Loucy (cell line): ENCODE data around the gene SYNGR2.
"Not testable (repeated sequence)": the region's sequence is repeated elsewhere in the genome, so short reads cannot be mapped to it uniquely, and the experiment has no call there.

Experiments used
- H2AFZ ChIP-seq: fragments of 200-600 bp; sonication (generic); 2 replicates; pipeline ENCODE4 v1.6.0; 2016; ENCODE audit warnings: antibody characterized with exemption, mild to moderate bottlenecking, low read length, moderate library complexity
- H3F3A ChIP-seq: fragments of 200-600 bp; 2 replicates; pipeline ENCODE4 v1.6.0; 2016; ENCODE audit warnings: antibody characterized with exemption, low read depth, mild to moderate bottlenecking
- H3K27me3 ChIP-seq: fragments of 200-600 bp; sonication (generic); 2 replicates; pipeline ENCODE4 v1.6.1; 2014; ENCODE audit warnings: low read length, mild to moderate bottlenecking; ENCODE audit not compliant: insufficient read depth, poor library complexity, severe bottlenecking
- H3K36me3 ChIP-seq: fragments of 200-600 bp; sonication (generic); 2 replicates; pipeline ENCODE4 v1.6.1; 2016; ENCODE audit warnings: low read length; ENCODE audit not compliant: insufficient read depth
- H3K4me1 ChIP-seq: fragments of 200-600 bp; sonication (generic); 2 replicates; pipeline ENCODE4 v1.5.1; 2014; ENCODE audit warnings: low read length, mild to moderate bottlenecking; ENCODE audit not compliant: insufficient read depth, poor library complexity, severe bottlenecking
- H3K4me2 ChIP-seq: fragments of 200-600 bp; sonication (generic); 2 replicates; pipeline ENCODE4 v1.6.0; 2014; ENCODE audit warnings: antibody characterized with exemption, low read length, low read depth, mild to moderate bottlenecking; ENCODE audit not compliant: poor library complexity, severe bottlenecking
- H3K4me3 ChIP-seq: fragments of 200-600 bp; sonication (generic); 2 replicates; pipeline ENCODE4 v1.5.1; 2014; ENCODE audit warnings: low read length, mild to moderate bottlenecking, mixed read lengths; ENCODE audit not compliant: poor library complexity, severe bottlenecking
- H3K79me2 ChIP-seq: fragments of 200-600 bp; sonication (generic); 2 replicates; pipeline ENCODE4 v1.6.1; 2014; ENCODE audit warnings: low read length; ENCODE audit not compliant: insufficient read depth
- H3K9ac ChIP-seq: fragments of 200-600 bp; sonication (generic); 2 replicates; pipeline ENCODE4 v1.6.0; 2014; ENCODE audit warnings: mild to moderate bottlenecking, low read depth, low read length, moderate library complexity; ENCODE audit not compliant: poor library complexity, severe bottlenecking
- H3K9me2 ChIP-seq: fragments of 200-600 bp; sonication (generic); replicated peaks from 2 replicates; pipeline ENCODE4 v1.6.1; 2016; ENCODE audit warnings: low read depth, low read length, mixed read lengths
- H3K9me3 ChIP-seq: fragments of 200-600 bp; sonication (generic); 2 replicates; pipeline ENCODE4 v1.6.1; 2014; ENCODE audit warnings: mild to moderate bottlenecking, antibody characterized with exemption, low read length, low read depth; ENCODE audit not compliant: insufficient read depth
- H4K20me1 ChIP-seq: fragments of 200-600 bp; sonication (generic); 2 replicates; pipeline ENCODE4 v1.6.0; 2014; ENCODE audit warnings: antibody characterized with exemption, low read length, mild to moderate bottlenecking; ENCODE audit not compliant: insufficient read depth, poor library complexity, severe bottlenecking
- CTCF ChIP-seq: fragments of 200-600 bp; sonication (generic); conservative IDR thresholded peaks from 2 replicates; pipeline ENCODE4 v1.5.1; 2014; ENCODE audit warnings: mild to moderate bottlenecking, antibody characterized with exemption, low read length
- EZH2phosphoT487 ChIP-seq: fragments of 200-600 bp; IDR thresholded peaks from 2 replicates; pipeline ENCODE4 v1.6.1; 2018; ENCODE audit warnings: antibody characterized with exemption, mild to moderate bottlenecking, moderate library complexity, borderline replicate concordance

The SYNGR2 gene

DNA sequence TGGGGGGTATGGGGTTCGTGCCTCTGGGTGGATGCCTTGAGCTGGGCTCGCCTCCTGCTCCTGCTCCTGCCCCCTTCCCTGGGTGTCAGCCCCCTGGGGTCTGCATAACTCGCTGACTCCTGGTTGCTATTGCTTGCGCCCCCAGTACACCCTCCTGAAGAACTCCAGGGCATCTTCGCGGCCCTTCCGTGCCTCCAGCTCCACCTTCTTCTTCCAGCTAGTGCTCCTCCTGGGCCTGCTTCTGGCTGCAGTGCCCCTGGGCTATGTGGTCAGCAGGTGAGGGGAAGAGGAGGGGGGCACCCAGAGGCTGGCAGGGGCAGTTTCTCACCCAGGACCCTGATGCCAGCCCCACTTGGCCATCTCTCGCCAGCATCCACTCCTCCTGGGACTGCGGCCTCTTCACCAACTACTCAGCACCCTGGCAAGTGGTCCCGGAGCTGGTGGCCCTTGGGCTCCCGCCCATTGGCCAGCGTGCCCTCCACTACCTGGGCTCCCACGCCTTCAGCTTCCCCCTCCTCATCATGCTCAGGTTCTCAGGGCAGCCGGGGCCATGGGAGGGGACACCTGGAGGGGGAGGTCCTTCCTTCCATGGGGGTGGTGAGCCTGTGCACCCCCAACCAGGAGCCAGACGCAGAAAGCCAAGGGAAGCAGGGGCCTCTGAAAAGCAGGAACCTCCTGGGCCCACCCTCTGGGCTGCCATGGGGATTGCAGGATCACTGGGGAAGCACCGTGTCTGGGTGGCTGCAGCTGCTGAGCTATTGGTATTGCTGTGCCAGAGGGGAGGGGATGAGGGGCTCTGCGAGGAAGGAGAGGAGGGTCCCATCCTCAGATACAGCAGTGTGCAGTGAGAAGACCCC is 29.9 kb upstream of the SYNGR2 start:
- no peak overlapping the region for H3K9ac ChIP-seq
- H4K20me1 ChIP-seq = peaks cover 55% of the 10 kb centered on the region
- H3K9me3 ChIP-seq = no peaks in the 10 kb centered on the region
- no peaks in the 10 kb centered on the region for H3K9me2 ChIP-seq
- H3F3A ChIP-seq = peaks cover 3% of the 10 kb centered on the region; the same call in 1 of the 2 replicates
- H3K79me2 ChIP-seq = peaks cover 29% of the 10 kb centered on the region; the same call in 1 of the 2 replicates
- no peak overlapping the region for H3K4me3 ChIP-seq
- no peak overlapping the region for H2AFZ ChIP-seq
- H3K4me1 ChIP-seq = peaks cover 8% of the 10 kb centered on the region
- H3K27me3 ChIP-seq = no peaks in the 10 kb centered on the region
- TF ChIP-seq CTCF = no peak
- no peak for TF ChIP-seq EZH2phosphoT487
- peaks cover 27% of the 10 kb centered on the region; the same call in 1 of the 2 replicates for H3K36me3 ChIP-seq
- no peak overlapping the region for H3K4me2 ChIP-seq

DNA sequence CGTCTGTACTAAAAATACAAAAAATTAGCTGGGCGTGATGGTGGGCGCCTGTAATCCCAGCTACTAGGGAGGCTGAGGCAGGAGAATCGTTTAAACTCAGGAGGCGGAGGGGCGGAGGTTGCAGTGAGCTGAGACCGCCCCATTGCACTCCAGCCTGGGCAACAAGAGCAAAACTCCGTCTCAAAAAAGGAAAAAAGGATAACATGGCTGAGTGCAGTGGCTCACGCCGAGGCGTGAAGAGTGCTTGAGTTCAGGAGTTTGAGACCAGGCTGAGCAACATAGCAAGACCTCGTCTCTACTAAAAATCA is 28.6 kb upstream of the SYNGR2 start:
- H3K9ac ChIP-seq, H3K4me2 ChIP-seq, H3K4me1 ChIP-seq, H3K27me3 ChIP-seq, H3K9me2 ChIP-seq, H2AFZ ChIP-seq, H3K9me3 ChIP-seq, H3K4me3 ChIP-seq, H3F3A ChIP-seq: not testable (repeated sequence)
- H4K20me1 ChIP-seq = peaks cover 41% of the 10 kb centered on the region
- H3K36me3 ChIP-seq = peaks cover 18% of the 10 kb centered on the region; the same call in 1 of the 2 replicates
- H3K79me2 ChIP-seq = peaks cover 15% of the 10 kb centered on the region; the same call in 1 of the 2 replicates

- peaks cover 3% of the 10 kb centered on the region; the same call in 1 of the 2 replicates for H3F3A ChIP-seq
- no peak overlapping the region for H3K4me3 ChIP-seq
- H3K4me2 ChIP-seq = no peak overlapping the region
- H3K36me3 ChIP-seq = peaks cover 12% of the 10 kb centered on the region; the same call in 1 of the 2 replicates
- H3K27me3 ChIP-seq = no peaks in the 10 kb centered on the region
- H4K20me1 ChIP-seq = peaks cover 35% of the 10 kb centered on the region
- H3K4me1 ChIP-seq = no peaks in the 10 kb centered on the region
- no peaks in the 10 kb centered on the region for H3K9me3 ChIP-seq
- H2AFZ ChIP-seq = no peak overlapping the region
- H3K9me2 ChIP-seq = no peaks in the 10 kb centered on the region
- H3K9ac ChIP-seq = no peak overlapping the region
- peaks cover 9% of the 10 kb centered on the region; the same call in 1 of the 2 replicates for H3K79me2 ChIP-seq
- no peak for TF ChIP-seq CTCF
Measured at GRCh38 chr17:78140169-78141051, 28.0 kb upstream of the SYNGR2 start.
